ENCODE measurements around the gene METRNL. TPM values are rescaled to one million over a fixed set of nuclear protein-coding genes. Genes with fewer than 3 reads are reported as not detected.
A peak's percentile ranks its signal among the peaks of the same experiment; 100 is the strongest.

Gene METRNL
- total RNA-seq, 4 donors from 2014 or later, result 25.0 to 44.4 (median 35.8) TPM

GRCh38 chr17:83128306-83129240, 49.2 kb downstream of the METRNL start:
- H3K27ac ChIP-seq, result no peak overlapping the region
- no peaks in the 10 kb centered on the region for H3K9me3 ChIP-seq
- no peak for TF ChIP-seq POLR2A (IDR thresholded peaks at IDR 0.05)
- no peak for TF ChIP-seq CTCF (IDR thresholded peaks at IDR 0.05)
- no peaks in the 10 kb centered on the region for H3K36me3 ChIP-seq
- no peaks in the 10 kb centered on the region for H3K4me1 ChIP-seq
- no peak for DNase-seq
- no peak overlapping the region for H3K4me3 ChIP-seq
- intact Hi-C loops (cut with DNase I; ENCODE audit: low total_unique reads), result no loop called here
- no peaks in the 10 kb centered on the region for H3K27me3 ChIP-seq

- TF ChIP-seq POLR2A (IDR thresholded peaks at IDR 0.05), result no peak
- no peak for TF ChIP-seq CTCF (IDR thresholded peaks at IDR 0.05)
- H3K9me3 ChIP-seq, result no peaks in the 10 kb centered on the region
- H3K4me3 ChIP-seq, result no peak overlapping the region
- H3K27ac ChIP-seq, result no peak overlapping the region
- intact Hi-C loops (cut with DNase I; ENCODE audit: low total_unique reads), result no loop called here
- no peaks in the 10 kb centered on the region for H3K36me3 ChIP-seq
- no peaks in the 10 kb centered on the region for H3K4me1 ChIP-seq
- no peaks in the 10 kb centered on the region for H3K27me3 ChIP-seq
- no peak for DNase-seq
These were observed 50.3 kb downstream of the METRNL start for GRCh38 chr17:83129676-83130075.

DNA sequence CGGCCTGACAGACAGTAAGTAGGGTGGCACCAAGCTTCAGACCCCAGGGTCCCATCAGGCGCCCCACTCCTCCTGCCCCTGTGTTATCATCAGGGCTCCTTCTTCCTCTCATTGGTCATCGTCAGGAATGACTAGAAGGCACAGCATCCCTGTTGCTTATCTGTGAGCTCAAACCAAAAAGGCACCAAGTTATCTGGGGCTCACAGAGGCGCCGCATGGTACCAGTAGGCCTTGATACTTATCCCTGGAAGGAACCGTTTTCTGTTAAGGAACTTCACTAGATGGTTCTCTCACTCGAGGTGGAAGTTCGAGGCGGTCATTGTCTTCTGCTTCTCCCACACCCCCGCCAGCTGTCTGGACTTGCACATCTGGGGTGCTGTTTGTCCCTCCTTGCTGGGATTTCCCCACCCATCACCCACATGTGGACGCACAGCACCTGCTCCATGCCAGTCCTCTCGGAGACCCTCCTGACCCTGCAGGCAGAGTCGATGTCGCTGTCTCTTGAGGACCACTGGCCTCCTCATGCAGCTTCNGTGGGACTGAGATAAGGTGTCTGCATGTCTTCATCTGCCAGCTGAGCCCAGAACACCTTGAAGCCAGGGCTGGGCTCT, 52.1 kb downstream of the METRNL start:
- Histone ChIP-seq H3K4me3 (no peak overlapping the region), H3K36me3 (no peaks in the 10 kb centered on the region), H3K27me3 (no peaks in the 10 kb centered on the region), H3K9me3 (no peaks in the 10 kb centered on the region), H3K27ac (no peak overlapping the region), H3K4me1 (no peaks in the 10 kb centered on the region)
- no peak for DNase-seq
- intact Hi-C loops (cut with DNase I; ENCODE audit: low total_unique reads), result no loop called here
- no peak for TF ChIP-seq POLR2A (IDR thresholded peaks at IDR 0.05)
- no peak for TF ChIP-seq CTCF (IDR thresholded peaks at IDR 0.05)

- no peak overlapping the region for H3K4me3 ChIP-seq
- TF ChIP-seq CTCF (IDR thresholded peaks at IDR 0.05), result no peak
- no peak for TF ChIP-seq POLR2A (IDR thresholded peaks at IDR 0.05)
- no peaks in the 10 kb centered on the region for H3K27me3 ChIP-seq
- intact Hi-C loops (cut with DNase I; ENCODE audit: low total_unique reads), result no loop called here
- H3K4me1 ChIP-seq, result no peaks in the 10 kb centered on the region
- H3K9me3 ChIP-seq, result no peaks in the 10 kb centered on the region
- no peak overlapping the region for H3K27ac ChIP-seq
- H3K36me3 ChIP-seq, result no peaks in the 10 kb centered on the region
- peak in 1 of 2 donors; percentile 6 for DNase-seq
These were observed 53.1 kb downstream of the METRNL start for GRCh38 chr17:83132251-83133081.

Measured in uterus (tissue), 4 donors.